OCI-LY1 (cell line): ENCODE data around the gene KRTAP10-3.

ENCODE experiments used
- H2AFZ ChIP-seq: fragments of 200-600 bp; sonication (generic), shearing (Covaris generic); 2 replicates; pipeline ENCODE4 v1.6.0; 2014; ENCODE audit warnings: antibody characterized with exemption, mild to moderate bottlenecking, low read length
- H3F3A ChIP-seq: fragments of 200-600 bp; sonication (generic), shearing (Covaris generic); 2 replicates; pipeline ENCODE4 v1.6.0; 2014; ENCODE audit warnings: mild to moderate bottlenecking, antibody characterized with exemption, low read length, moderate library complexity; ENCODE audit not compliant: insufficient read depth
- H3K27ac ChIP-seq: fragments of 200-600 bp; sonication (generic); 2 replicates; pipeline ENCODE4 v1.5.1; 2014; ENCODE audit warnings: low read length, mixed run types, mild to moderate bottlenecking, low read depth; ENCODE audit not compliant: poor library complexity, severe bottlenecking
- H3K27me3 ChIP-seq: fragments of 200-600 bp; sonication (generic); 2 replicates; pipeline ENCODE4 v1.6.0; 2014; ENCODE audit warnings: antibody characterized with exemption, mild to moderate bottlenecking, low read length, moderate library complexity; ENCODE audit not compliant: insufficient read depth
- H3K36me3 ChIP-seq: fragments of 200-600 bp; sonication (generic); 2 replicates; pipeline ENCODE4 v1.6.1; 2014; ENCODE audit warnings: mild to moderate bottlenecking, antibody characterized with exemption, low read length, moderate library complexity, mixed read lengths; ENCODE audit not compliant: insufficient read depth
- H3K4me1 ChIP-seq: fragments of 200-600 bp; sonication (generic); 2 replicates; pipeline ENCODE4 v1.5.1; 2014; ENCODE audit warnings: mild to moderate bottlenecking, low read length, moderate library complexity; ENCODE audit not compliant: insufficient read depth, severe bottlenecking
- H3K4me2 ChIP-seq: fragments of 200-600 bp; sonication (generic), shearing (Covaris generic); 2 replicates; pipeline ENCODE4 v1.6.1; 2014; ENCODE audit warnings: low read length
- H3K4me3 ChIP-seq: fragments of 200-600 bp; sonication (generic); 2 replicates; pipeline ENCODE4 v1.5.1; 2014; ENCODE audit warnings: low read length, low read depth, mild to moderate bottlenecking, mixed read lengths; ENCODE audit not compliant: poor library complexity, severe bottlenecking
- H3K79me2 ChIP-seq: fragments of 200-600 bp; shearing (Covaris generic); 2 replicates; pipeline ENCODE4 v1.6.1; 2016; ENCODE audit warnings: mixed run types, low read length, mixed read lengths; ENCODE audit not compliant: insufficient read depth
- H3K9ac ChIP-seq: fragments of 200-600 bp; sonication (generic), shearing (Covaris generic); 2 replicates; pipeline ENCODE4 v1.6.1; 2014; ENCODE audit warnings: mild to moderate bottlenecking, low read length, mixed read lengths
- H3K9me2 ChIP-seq: fragments of 200-600 bp; sonication (generic), shearing (Covaris generic); 2 replicates; pipeline ENCODE4 v1.6.1; 2014; ENCODE audit warnings: low read depth, mild to moderate bottlenecking, low read length, mixed read lengths
- H3K9me3 ChIP-seq: fragments of 200-600 bp; shearing (Covaris generic); 2 replicates; pipeline ENCODE4 v1.6.1; 2014; ENCODE audit warnings: low read length, mixed read lengths
- H4K20me1 ChIP-seq: fragments of 200-600 bp; sonication (generic), shearing (Covaris generic); 2 replicates; pipeline ENCODE4 v1.6.0; 2016; ENCODE audit warnings: mild to moderate bottlenecking, low read length; ENCODE audit not compliant: insufficient read depth
- EZH2 ChIP-seq: fragments of 200-600 bp; sonication (generic), shearing (Covaris generic); IDR thresholded peaks from 2 replicates; pipeline ENCODE4 v1.8.0; 2017; ENCODE audit warnings: borderline replicate concordance, mixed run types, mild to moderate bottlenecking, antibody characterized with exemption, low read length, moderate library complexity, mixed read lengths
- TF ChIP-seq, protein P1 (sequence below): fragments of 200-600 bp; sonication (generic), shearing (Covaris generic); IDR thresholded peaks from 2 replicates; pipeline ENCODE4 v1.5.1; 2017; ENCODE audit warnings: mild to moderate bottlenecking, antibody characterized with exemption, low read length, moderate library complexity, mixed read lengths

KRTAP10-3 gene

DNA sequence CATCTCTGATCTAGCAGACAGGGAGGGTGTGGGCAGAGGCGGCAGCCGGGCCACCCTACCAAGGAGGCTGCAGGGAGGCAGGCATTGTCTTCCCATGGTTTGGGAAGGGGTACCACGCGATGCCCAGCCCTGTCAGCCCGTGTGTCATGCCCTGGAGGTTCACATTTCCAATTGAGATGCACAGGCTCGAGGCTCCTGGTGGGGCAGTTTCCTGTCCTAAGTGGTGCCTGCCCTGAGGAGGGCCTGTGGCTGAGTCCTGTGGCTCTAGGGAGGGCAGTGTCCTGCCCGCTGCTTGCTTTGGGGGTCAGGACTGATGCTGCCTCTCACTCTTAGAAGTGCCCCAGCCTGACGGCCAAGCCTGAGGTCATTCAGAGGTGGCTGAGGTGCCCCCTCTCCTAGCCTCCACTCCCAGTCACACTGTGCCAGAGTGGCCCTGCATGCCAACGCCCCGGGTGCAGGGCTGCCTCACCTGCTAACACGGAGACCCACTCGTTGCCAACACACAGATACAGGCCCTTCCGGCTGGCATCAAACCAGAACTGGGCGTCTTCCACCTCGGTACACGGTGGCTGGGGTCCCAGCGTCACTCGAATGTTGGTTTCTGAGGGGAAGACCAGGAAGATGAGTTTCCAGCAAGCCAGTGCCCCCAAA lies 30.5 kb downstream of the KRTAP10-3 start:
- no peaks in the 10 kb centered on the region for H3K27me3 ChIP-seq
- no peak overlapping the region for H3K4me3 ChIP-seq
- no peaks in the 10 kb centered on the region for H3F3A ChIP-seq
- no peaks in the 10 kb centered on the region for H3K36me3 ChIP-seq
- H2AFZ ChIP-seq, result no peak overlapping the region
- H3K4me1 ChIP-seq, result no peaks in the 10 kb centered on the region
- TF ChIP-seq, protein P1, sequence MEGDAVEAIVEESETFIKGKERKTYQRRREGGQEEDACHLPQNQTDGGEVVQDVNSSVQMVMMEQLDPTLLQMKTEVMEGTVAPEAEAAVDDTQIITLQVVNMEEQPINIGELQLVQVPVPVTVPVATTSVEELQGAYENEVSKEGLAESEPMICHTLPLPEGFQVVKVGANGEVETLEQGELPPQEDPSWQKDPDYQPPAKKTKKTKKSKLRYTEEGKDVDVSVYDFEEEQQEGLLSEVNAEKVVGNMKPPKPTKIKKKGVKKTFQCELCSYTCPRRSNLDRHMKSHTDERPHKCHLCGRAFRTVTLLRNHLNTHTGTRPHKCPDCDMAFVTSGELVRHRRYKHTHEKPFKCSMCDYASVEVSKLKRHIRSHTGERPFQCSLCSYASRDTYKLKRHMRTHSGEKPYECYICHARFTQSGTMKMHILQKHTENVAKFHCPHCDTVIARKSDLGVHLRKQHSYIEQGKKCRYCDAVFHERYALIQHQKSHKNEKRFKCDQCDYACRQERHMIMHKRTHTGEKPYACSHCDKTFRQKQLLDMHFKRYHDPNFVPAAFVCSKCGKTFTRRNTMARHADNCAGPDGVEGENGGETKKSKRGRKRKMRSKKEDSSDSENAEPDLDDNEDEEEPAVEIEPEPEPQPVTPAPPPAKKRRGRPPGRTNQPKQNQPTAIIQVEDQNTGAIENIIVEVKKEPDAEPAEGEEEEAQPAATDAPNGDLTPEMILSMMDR, result no peak
- TF ChIP-seq EZH2, result no peak
- H3K4me2 ChIP-seq, result no peak overlapping the region
- peaks cover 3% of the 10 kb centered on the region; the same call in 1 of the 2 replicates for H3K9me3 ChIP-seq
- H3K9me2 ChIP-seq, result no peaks in the 10 kb centered on the region
- H3K79me2 ChIP-seq, result no peaks in the 10 kb centered on the region
- H4K20me1 ChIP-seq, result no peaks in the 10 kb centered on the region
- H3K27ac ChIP-seq, result no peak overlapping the region
- no peak overlapping the region for H3K9ac ChIP-seq

DNA sequence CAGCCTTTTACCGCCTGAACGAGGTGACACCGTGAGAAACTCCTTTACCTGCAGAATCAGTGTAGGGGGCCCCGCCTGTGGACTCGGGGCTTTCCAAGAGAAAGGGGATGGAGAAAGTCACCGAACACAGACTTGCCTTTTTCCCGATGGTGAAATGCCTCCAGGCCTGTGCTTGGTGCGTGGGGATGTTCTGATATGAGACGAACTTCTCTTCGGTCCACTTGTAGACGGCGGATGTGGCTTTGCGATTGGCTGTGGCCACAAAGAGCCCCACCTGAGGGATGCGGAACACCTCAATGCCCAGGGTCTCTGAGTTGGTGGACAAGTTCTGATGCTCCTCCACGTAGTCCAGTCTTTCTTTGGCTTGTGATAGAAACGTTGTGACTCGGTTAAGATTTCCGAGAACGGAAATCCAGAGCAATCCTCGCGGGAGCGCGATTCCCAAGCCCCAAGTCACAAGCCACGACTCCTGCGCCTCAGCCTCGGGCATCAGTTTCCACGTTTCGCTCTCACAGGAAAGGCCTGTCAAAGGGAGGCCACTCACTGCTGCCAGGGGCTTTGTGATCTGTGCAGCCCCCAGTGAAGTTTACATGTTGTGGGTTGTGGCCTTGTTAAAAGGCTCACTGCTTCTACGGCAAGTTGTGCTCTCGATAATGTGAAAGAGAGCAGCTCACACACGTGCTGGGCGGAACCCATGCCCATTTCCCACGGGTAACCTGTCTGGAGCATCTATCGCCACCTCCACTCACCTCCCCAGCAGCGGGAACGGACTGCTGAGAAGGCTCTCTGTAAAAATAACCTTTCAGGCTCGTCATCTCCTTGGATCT lies 31.2 kb downstream of the KRTAP10-3 start:
- Histone ChIP-seq H3K9ac (no peak overlapping the region), H3K4me3 (no peak overlapping the region), H3K27ac (no peak overlapping the region), H3K79me2 (no peaks in the 10 kb centered on the region), H3K9me3 (peaks cover 3% of the 10 kb centered on the region; the same call in 1 of the 2 replicates), H3F3A (no peaks in the 10 kb centered on the region), H3K27me3 (no peaks in the 10 kb centered on the region), H3K4me1 (no peaks in the 10 kb centered on the region), H3K4me2 (no peak overlapping the region), H4K20me1 (no peaks in the 10 kb centered on the region), H3K36me3 (no peaks in the 10 kb centered on the region), H2AFZ (no peak overlapping the region), H3K9me2 (no peaks in the 10 kb centered on the region)
- TF ChIP-seq, protein P1, result no peak
- TF ChIP-seq EZH2, result no peak

DNA sequence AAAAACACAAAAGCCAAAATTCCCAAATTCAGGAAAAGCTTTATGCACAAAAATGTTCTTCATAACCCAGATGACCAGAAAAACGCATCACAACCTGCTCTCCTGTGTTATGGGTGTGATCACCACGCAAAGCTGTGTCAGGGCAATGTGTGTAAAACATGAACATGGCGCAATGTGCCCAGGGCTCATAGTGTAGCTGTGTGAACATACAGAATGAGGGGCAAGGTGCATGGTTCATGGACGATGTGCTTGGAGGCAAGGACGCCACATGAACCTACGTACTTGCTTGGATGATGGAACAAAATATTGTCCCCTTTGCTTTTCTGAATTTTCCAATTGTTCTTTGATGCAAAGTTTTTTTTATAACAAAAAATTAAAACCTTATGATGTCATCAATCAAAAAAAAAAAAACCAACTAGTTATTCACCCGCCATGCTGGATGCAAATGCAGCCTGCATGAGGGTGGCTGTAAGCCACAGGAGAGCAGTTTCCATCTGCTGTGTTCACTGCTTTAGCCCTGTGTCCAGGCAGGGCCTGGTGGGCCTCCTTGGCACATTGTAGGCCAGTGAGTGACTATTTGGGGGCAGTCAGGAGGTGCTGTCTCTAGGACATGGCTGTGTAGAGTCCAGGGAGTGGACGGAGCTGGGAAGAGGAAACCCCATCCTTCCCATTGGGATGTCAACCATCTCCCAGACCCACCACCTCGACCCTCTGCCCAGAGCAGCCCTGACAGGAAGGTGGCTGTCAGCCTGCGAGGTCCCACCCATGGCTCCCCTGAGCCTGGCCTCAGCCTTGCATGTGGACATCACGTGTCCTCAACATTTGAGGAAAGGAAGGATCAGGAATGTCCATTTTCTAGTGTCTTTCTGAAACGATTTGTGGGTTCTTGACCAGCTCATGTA lies 32.2 kb downstream of the KRTAP10-3 start:
- Histone ChIP-seq H3K9ac (no peak overlapping the region), H3F3A (no peaks in the 10 kb centered on the region), H3K4me2 (no peak overlapping the region), H3K79me2 (no peaks in the 10 kb centered on the region), H3K4me1 (no peaks in the 10 kb centered on the region), H3K36me3 (no peaks in the 10 kb centered on the region), H3K27me3 (no peaks in the 10 kb centered on the region), H3K9me2 (no peaks in the 10 kb centered on the region), H3K4me3 (no peak overlapping the region), H4K20me1 (no peaks in the 10 kb centered on the region), H2AFZ (no peak overlapping the region), H3K9me3 (peaks cover 3% of the 10 kb centered on the region; the same call in 1 of the 2 replicates), H3K27ac (no peak overlapping the region)
- no peak for TF ChIP-seq EZH2
- TF ChIP-seq, protein P1, result no peak
